CD4-positive, alpha-beta T cell (primary cell): Measurements from ENCODE around the gene APOOL. TPM values are rescaled to one million over a fixed set of nuclear protein-coding genes. Genes with fewer than 3 reads are reported as not detected.

Experiments
- ATAC-seq: fragments of 200-7000 bp; cut with Tn5 transposase; one replicate; pipeline ENCODE4 v1.10.0; 2022; ENCODE audit warnings: mild to moderate bottlenecking; ENCODE audit not compliant: poor library complexity
- CTCF ChIA-PET: fragments of 350-600 bp; sonication (Branson Sonifier 250); formaldehyde crosslinking; loops from one replicate; lab custom pipeline; 2021; ENCODE audit warnings: antibody characterized with exemption, inconsistent platforms; lab: Charles Lee
- POLR2A ChIA-PET: fragments of 350-600 bp; sonication (Branson Sonifier 250); formaldehyde crosslinking; loops from one replicate; lab custom pipeline; 2021; ENCODE audit warnings: antibody characterized with exemption, inconsistent platforms; lab: Charles Lee
- DNase-seq, 14 experiments: peaks; one replicate each; pipeline ENCODE4 v3.0.0-alpha.2; 2013 to 2020; ENCODE audit warnings: mixed read lengths in 2 of 14
- H3K27ac ChIP-seq, 2 donors: one replicate each; pipeline versions ENCODE4 v1.5.1 to v1.7.0; 2013; ENCODE audit warnings: low read length in 2 of 2, low read depth in 1 of 2, mild to moderate bottlenecking in 1 of 2
- H3K27me3 ChIP-seq, 2 experiments: 1 replicate in 1 of 2; 2 replicates in 1 of 2; pipeline versions ENCODE4 v1.6.1 to v1.7.0; 2013; ENCODE audit warnings: low read length in 2 of 2, control low read depth in 1 of 2, mild to moderate bottlenecking in 1 of 2, moderate library complexity in 1 of 2; ENCODE audit not compliant: insufficient read depth in 2 of 2, control insufficient read depth in 1 of 2
- H3K36me3 ChIP-seq: one replicate; pipeline ENCODE4 v1.6.1; 2013; ENCODE audit warnings: low read length, control low read depth; ENCODE audit not compliant: insufficient read depth
- H3K4me1 ChIP-seq: one replicate; pipeline ENCODE4 v1.6.1; 2013; ENCODE audit warnings: low read length, control low read depth; ENCODE audit not compliant: insufficient read depth
- H3K4me3 ChIP-seq: one replicate; pipeline ENCODE4 v1.5.1; 2013; ENCODE audit warnings: mild to moderate bottlenecking, low read length, moderate library complexity
- H3K9me3 ChIP-seq, 2 experiments: 1 replicate in 1 of 2; 2 replicates in 1 of 2; pipeline versions ENCODE4 v1.6.1 to v1.7.0; 2013; ENCODE audit warnings: low read length in 2 of 2, mild to moderate bottlenecking in 2 of 2, control low read depth in 1 of 2, moderate library complexity in 1 of 2; ENCODE audit not compliant: control insufficient read depth in 1 of 2, insufficient read depth in 1 of 2
- H3K27ac Mint-ChIP-seq: one replicate; pipeline ENCODE4 v1.8.0; 2020; ENCODE audit warnings: mixed read lengths
- H3K27me3 Mint-ChIP-seq: one replicate; pipeline ENCODE4 v1.8.0; 2021; ENCODE audit warnings: mixed read lengths
- H3K36me3 Mint-ChIP-seq: one replicate; pipeline ENCODE4 v1.8.0; 2021; ENCODE audit warnings: low read depth, mixed read lengths
- H3K4me1 Mint-ChIP-seq: one replicate; pipeline ENCODE4 v1.8.0; 2021; ENCODE audit warnings: low read depth, mixed read lengths
- H3K4me3 Mint-ChIP-seq: one replicate; pipeline ENCODE4 v1.8.0; 2020; ENCODE audit warnings: mild to moderate bottlenecking, mixed read lengths
- H3K9me3 Mint-ChIP-seq: one replicate; pipeline ENCODE4 v1.8.0; 2020; ENCODE audit warnings: mixed read lengths
- intact Hi-C, 2 experiments: fragments of 100-400 bp; cut with DNase I in 1 of 2; cut with micrococcal nuclease in 1 of 2; formaldehyde crosslinking; loops; one replicate each; pipeline versions ENCODE4 v1.15.1 to v1.9.0; 2023 to 2025; cut with DNase I, micrococcal nuclease
- total RNA-seq, 174 experiments: library from RNA in 2 of 174; stranded (reverse) in 2 of 174; gene quantifications; one replicate each; pipeline ENCODE4 v1.2.3 and lab custom pipeline; 2021 to 2026
- TF ChIP-seq, protein P1 (sequence below): fragments of 200-600 bp; IDR thresholded peaks from one replicate; pipeline ENCODE4 v1.8.0; 2022; ENCODE audit warnings: antibody characterized with exemption, mild to moderate bottlenecking

Gene APOOL
- total RNA-seq, 2 experiments from 2014 or later: 6.0 to 6.6 TPM

- no peaks in the 10 kb centered on the region for H3K27me3 ChIP-seq
- Mint-ChIP-seq H3K4me1 (peaks cover 30% of the 10 kb centered on the region), H3K4me3 (no peak overlapping the region), H3K27me3 (no peaks in the 10 kb centered on the region), H3K36me3 (peaks cover 32% of the 10 kb centered on the region), H3K27ac (no peak overlapping the region), H3K9me3 (peaks cover 2% of the 10 kb centered on the region)
- H3K4me1 ChIP-seq: no peaks in the 10 kb centered on the region
- no peak for ATAC-seq
- CTCF ChIA-PET: no interaction called here
- H3K9me3 ChIP-seq: no peaks in the 10 kb centered on the region
- TF ChIP-seq, protein P1, sequence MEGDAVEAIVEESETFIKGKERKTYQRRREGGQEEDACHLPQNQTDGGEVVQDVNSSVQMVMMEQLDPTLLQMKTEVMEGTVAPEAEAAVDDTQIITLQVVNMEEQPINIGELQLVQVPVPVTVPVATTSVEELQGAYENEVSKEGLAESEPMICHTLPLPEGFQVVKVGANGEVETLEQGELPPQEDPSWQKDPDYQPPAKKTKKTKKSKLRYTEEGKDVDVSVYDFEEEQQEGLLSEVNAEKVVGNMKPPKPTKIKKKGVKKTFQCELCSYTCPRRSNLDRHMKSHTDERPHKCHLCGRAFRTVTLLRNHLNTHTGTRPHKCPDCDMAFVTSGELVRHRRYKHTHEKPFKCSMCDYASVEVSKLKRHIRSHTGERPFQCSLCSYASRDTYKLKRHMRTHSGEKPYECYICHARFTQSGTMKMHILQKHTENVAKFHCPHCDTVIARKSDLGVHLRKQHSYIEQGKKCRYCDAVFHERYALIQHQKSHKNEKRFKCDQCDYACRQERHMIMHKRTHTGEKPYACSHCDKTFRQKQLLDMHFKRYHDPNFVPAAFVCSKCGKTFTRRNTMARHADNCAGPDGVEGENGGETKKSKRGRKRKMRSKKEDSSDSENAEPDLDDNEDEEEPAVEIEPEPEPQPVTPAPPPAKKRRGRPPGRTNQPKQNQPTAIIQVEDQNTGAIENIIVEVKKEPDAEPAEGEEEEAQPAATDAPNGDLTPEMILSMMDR: no peak
- POLR2A ChIA-PET: no interaction called here
- H3K36me3 ChIP-seq: no peaks in the 10 kb centered on the region
- intact Hi-C loops: no loop called here
- H3K27ac ChIP-seq: no peak overlapping the region
- no peak for DNase-seq
- no peak overlapping the region for H3K4me3 ChIP-seq
Observed at GRCh38 chrX:85037114-85037513, 33.4 kb downstream of the APOOL start.

- Histone ChIP-seq H3K9me3 (no peaks in the 10 kb centered on the region), H3K27ac (no peak overlapping the region), H3K4me1 (no peaks in the 10 kb centered on the region), H3K4me3 (no peak overlapping the region), H3K27me3 (no peaks in the 10 kb centered on the region), H3K36me3 (no peaks in the 10 kb centered on the region)
- CTCF ChIA-PET: no interaction called here
- Mint-ChIP-seq H3K27ac (no peak overlapping the region), H3K4me3 (no peak overlapping the region), H3K36me3 (peaks cover 4% of the 10 kb centered on the region), H3K4me1 (no peaks in the 10 kb centered on the region), H3K9me3 (no peaks in the 10 kb centered on the region), H3K27me3 (no peaks in the 10 kb centered on the region)
- TF ChIP-seq, protein P1: no peak
- POLR2A ChIA-PET: no interaction called here
- intact Hi-C loops: no loop called here
- DNase-seq: no peak
- ATAC-seq: no peak
Observed at GRCh38 chrX:85051627-85052026, 48.0 kb downstream of the APOOL start.

DNA sequence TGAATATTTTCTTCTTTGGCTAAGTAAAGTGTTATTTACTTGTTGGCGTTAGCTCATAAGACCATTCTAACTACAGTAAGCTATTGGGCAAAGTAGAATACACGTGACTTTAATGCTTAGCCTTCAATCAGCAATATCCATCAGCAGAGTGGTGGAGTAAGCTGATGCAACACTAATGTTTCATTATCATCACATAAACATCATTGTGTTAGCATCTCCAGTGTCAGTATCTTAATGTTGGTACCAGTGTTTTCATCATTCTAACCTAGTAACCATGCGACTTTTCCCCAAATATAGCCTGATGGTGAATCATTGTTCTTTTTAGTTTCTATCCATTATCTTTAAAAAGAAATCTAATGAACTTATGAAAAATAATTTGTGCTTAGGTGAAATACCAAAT lies 48.5 kb downstream of the APOOL start:
- no peaks in the 10 kb centered on the region for H3K27me3 ChIP-seq
- ATAC-seq (no peak), DNase-seq (no peak)
- H3K4me3 Mint-ChIP-seq: no peak overlapping the region
- H3K9me3 Mint-ChIP-seq: no peaks in the 10 kb centered on the region
- ChIA-PET CTCF (no interaction called here), POLR2A (no interaction called here)
- no peaks in the 10 kb centered on the region for H3K27me3 Mint-ChIP-seq
- no peak overlapping the region for H3K27ac ChIP-seq
- H3K36me3 ChIP-seq: no peaks in the 10 kb centered on the region
- TF ChIP-seq, protein P1: no peak
- H3K4me1 Mint-ChIP-seq: no peaks in the 10 kb centered on the region
- H3K27ac Mint-ChIP-seq: no peak overlapping the region
- no peaks in the 10 kb centered on the region for H3K4me1 ChIP-seq
- H3K4me3 ChIP-seq: no peak overlapping the region
- H3K9me3 ChIP-seq: no peaks in the 10 kb centered on the region
- intact Hi-C loops: no loop called here
- peaks cover 9% of the 10 kb centered on the region for H3K36me3 Mint-ChIP-seq
